Measurements from ENCODE around the gene SORT1. TPM values are rescaled to one million over a fixed set of nuclear protein-coding genes. Genes with fewer than 3 reads are reported as not detected.

SORT1 gene
- total and polyA plus RNA-seq, 2 of the 13 experiments (the other 11 are each of a cell fraction or from before 2014, with no cell fraction given): 32.4 to 93.0 TPM

GRCh38 chr1:109263234-109263596 lies 134.5 kb downstream of the SORT1 start:
- WGBS (ENCODE audit: low lambda C conversion rate): 50% methylated on average over 2 of the region's 12 CpGs
- no peaks in the 10 kb centered on the region for H3K9me3 ChIP-seq (ENCODE audit: low read length)
- no peaks in the 10 kb centered on the region for H3K4me1 ChIP-seq (ENCODE audit: insufficient read depth, low read length)
- BruUV-seq (replicated peaks): no TSS peak
- CTCF ChIA-PET (ENCODE audit: low intra/inter-chr PET ratio, low total read pairs): interaction anchor here (0.8 to 3.0 kb wide), 15 partner anchors 12 to 435 kb away, joined by 3 to 76 read pairs (median 7); partner anchors contain the start of genes CYB561D1, PSRC1 and SORT1
- no peaks in the 10 kb centered on the region for H3K79me2 ChIP-seq (ENCODE audit: insufficient read depth, low read length)
- no peak overlapping the region for H3K27ac ChIP-seq (ENCODE audit: extremely low read length, insufficient read depth, low read length)
- no peak overlapping the region for H2AFZ ChIP-seq (ENCODE audit: low read length)
- intact Hi-C loops (cut with micrococcal nuclease; ENCODE audit: unreplicated experiment) (loop anchor here (1.0 to 5.0 kb wide), 6 partner anchors 11 to 171 kb away; partner anchors contain the start of genes PSRC1 and TMEM167B), in situ Hi-C loops (cut with HindIII; ENCODE audit: extremely low pct_ligation_motif_present, low pct_unique_long_range_greater_than_20kb) (loop anchor here (5.0 to 10.0 kb wide), 3 partner anchors 61 to 272 kb away; partner anchors contain the start of gene GPR61)
- FAIRE-seq: no peak
- no peak for DNase-seq (ENCODE audit: low spot score)
- POLR2A ChIA-PET: interaction anchor here (1.2 to 1.8 kb wide), 2 partner anchors 13 to 135 kb away, joined by 4 to 6 read pairs; partner anchors contain the start of gene SORT1
- no peak overlapping the region for H3K9ac ChIP-seq (ENCODE audit: insufficient read depth, low read depth, low read length)
- peaks cover 3 to 16% of the 10 kb centered on the region in 2 experiments; a peak in 4 of 5 replicates for H3K36me3 ChIP-seq (replicated peaks in 1 of 2; ENCODE audit: control insufficient read depth in 1 of 2, insufficient read depth in 2 of 2, low read length in 2 of 2)
- no peak overlapping the region for H3K4me2 ChIP-seq (ENCODE audit: low read depth, low read length)
- H4K20me1 ChIP-seq (ENCODE audit: insufficient read depth, low read length): no peaks in the 10 kb centered on the region
- ATAC-seq: peak; percentile 13
- H3K27me3 ChIP-seq (ENCODE audit: control insufficient read depth in 1 of 2, insufficient read depth in 2 of 2, low read length in 2 of 2): no peaks in the 10 kb centered on the region
- no peak overlapping the region for H3K4me3 ChIP-seq (replicated peaks in 1 of 3; ENCODE audit: insufficient read depth in 1 of 3, low read depth in 2 of 3, low read length in 3 of 3)
- TF ChIP-seq ATAD3A (CRISPR knock-in tag; IDR thresholded peaks at IDR 0.05) (no peak), ZNF414 (CRISPR knock-in tag; IDR thresholded peaks at IDR 0.05) (no peak), MED1 (CRISPR knock-in tag; IDR thresholded peaks at IDR 0.05) (no peak), ATF1 (CRISPR knock-in tag; IDR thresholded peaks at IDR 0.05) (no peak), U2AF1 (optimal IDR thresholded peaks at IDR 0.05; ENCODE audit: low read depth, low read length) (no peak), ZNF607 (CRISPR knock-in tag; IDR thresholded peaks at IDR 0.05; ENCODE audit: borderline replicate concordance) (0 out of 2 replicates have a peak, but pooled peaks have one; percentile 45), ZNF256 (CRISPR knock-in tag; conservative IDR thresholded peaks at IDR 0.05) (no peak), FLYWCH1 (CRISPR knock-in tag; IDR thresholded peaks at IDR 0.05) (no peak), BHLHE40 (IDR thresholded peaks at IDR 0.05; ENCODE audit: low read length) (no peak), NFE2L1 (CRISPR knock-in tag; IDR thresholded peaks at IDR 0.05; ENCODE audit: borderline replicate concordance) (no peak), ATF3 (CRISPR knock-in tag; IDR thresholded peaks at IDR 0.05) (no peak), ZNF276 (CRISPR knock-in tag; IDR thresholded peaks at IDR 0.05; ENCODE audit: low read depth) (no peak), NCOA1 (CRISPR knock-in tag; IDR thresholded peaks at IDR 0.05) (peak; percentile 41; the same call in 1 of the 2 replicates), ZNF883 (CRISPR knock-in tag; IDR thresholded peaks at IDR 0.05; ENCODE audit: not compliant biosample characterization) (peak; percentile 50), CERS6 (CRISPR knock-in tag; IDR thresholded peaks at IDR 0.05) (no peak), ZNF674 (CRISPR knock-in tag; IDR thresholded peaks at IDR 0.05; ENCODE audit: low read depth) (no peak), KDM1A (CRISPR knock-in tag; IDR thresholded peaks at IDR 0.05) (no peak), KLF15 (CRISPR knock-in tag; IDR thresholded peaks at IDR 0.05; ENCODE audit: borderline replicate concordance) (no peak), ZBTB1 (CRISPR knock-in tag; IDR thresholded peaks at IDR 0.05; ENCODE audit: borderline replicate concordance) (no peak), MTERF4 (CRISPR knock-in tag; IDR thresholded peaks at IDR 0.05) (0 out of 2 replicates have a peak, but pooled peaks have one; percentile 56), ZNF850 (CRISPR knock-in tag; conservative IDR thresholded peaks at IDR 0.05) (no peak), RORA (CRISPR knock-in tag; IDR thresholded peaks at IDR 0.05) (no peak)
